Measurements from ENCODE around the gene SCAANT1. TPM values are rescaled to one million over a fixed set of nuclear protein-coding genes. Genes with fewer than 3 reads are reported as not detected.

The SCAANT1 gene
- total and polyA plus RNA-seq, 3 experiments from 2014 or later, result not detected

DNA sequence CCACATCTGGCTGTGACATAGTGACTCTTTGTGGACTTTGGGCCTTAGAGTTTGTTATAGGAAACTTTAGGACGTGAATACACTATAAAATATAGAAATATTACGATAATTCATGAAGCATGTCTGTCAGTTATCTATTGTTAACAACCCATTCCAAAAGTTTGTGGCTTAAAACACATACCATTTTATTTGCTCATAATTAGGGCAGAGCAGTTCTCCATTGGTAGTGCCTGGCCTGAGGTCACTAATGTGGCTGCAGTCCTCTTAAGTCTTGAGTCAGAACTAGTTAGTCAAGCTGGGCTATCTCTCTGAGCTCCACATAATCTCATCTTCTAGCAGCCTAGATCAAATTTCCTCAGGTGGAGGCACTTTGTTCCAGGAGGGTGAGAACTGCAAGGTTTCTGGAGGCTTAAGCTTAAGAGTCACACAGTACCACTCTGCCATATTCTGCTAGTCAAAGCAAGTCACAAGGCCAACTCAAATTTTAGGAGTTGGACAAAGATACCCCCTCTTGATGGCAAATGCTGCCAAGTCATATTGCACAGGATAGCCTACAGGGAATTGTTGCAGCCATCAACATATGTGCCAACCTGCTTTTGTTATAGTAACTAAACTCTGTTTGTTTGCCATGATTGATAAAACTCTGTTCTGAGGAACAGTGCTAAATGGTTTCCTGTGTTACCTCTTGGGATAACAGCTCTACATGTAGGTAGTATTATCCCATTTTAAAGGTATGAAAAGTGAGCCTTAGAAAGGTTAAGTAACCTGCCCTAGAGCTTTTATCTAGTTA lies 39.9 kb downstream of the SCAANT1 start:
- no peaks in the 10 kb centered on the region for H3K9me3 ChIP-seq (ENCODE audit: low read length)
- H3K27me3 ChIP-seq (ENCODE audit: insufficient read depth, low read length, poor library complexity, severe bottlenecking), result no peaks in the 10 kb centered on the region
- no peak overlapping the region for H3K4me3 Mint-ChIP-seq
- peaks cover 10% of the 10 kb centered on the region for H3K4me1 ChIP-seq (ENCODE audit: insufficient read depth, low read length)
- H3K36me3 ChIP-seq (ENCODE audit: insufficient read depth, low read length), result no peaks in the 10 kb centered on the region
- H3K27ac ChIP-seq (ENCODE audit: low read depth, low read length), result no peak overlapping the region
- H3K27ac Mint-ChIP-seq, result no peak overlapping the region
- H3K9me3 Mint-ChIP-seq, result no peaks in the 10 kb centered on the region
- no peaks in the 10 kb centered on the region for H3K27me3 Mint-ChIP-seq
- peaks cover 0 to 10% (median 4%) of the 10 kb centered on the region in 3 donors for H3K36me3 Mint-ChIP-seq
- H3K4me3 ChIP-seq (ENCODE audit: low read length), result no peak overlapping the region
- peaks cover 55 to 88% (median 88%) of the 10 kb centered on the region in 3 donors for H3K4me1 Mint-ChIP-seq
- ChIA-PET POLR2A (no interaction called here), CTCF (no interaction called here)
- DNase-seq, result no peak

DNA sequence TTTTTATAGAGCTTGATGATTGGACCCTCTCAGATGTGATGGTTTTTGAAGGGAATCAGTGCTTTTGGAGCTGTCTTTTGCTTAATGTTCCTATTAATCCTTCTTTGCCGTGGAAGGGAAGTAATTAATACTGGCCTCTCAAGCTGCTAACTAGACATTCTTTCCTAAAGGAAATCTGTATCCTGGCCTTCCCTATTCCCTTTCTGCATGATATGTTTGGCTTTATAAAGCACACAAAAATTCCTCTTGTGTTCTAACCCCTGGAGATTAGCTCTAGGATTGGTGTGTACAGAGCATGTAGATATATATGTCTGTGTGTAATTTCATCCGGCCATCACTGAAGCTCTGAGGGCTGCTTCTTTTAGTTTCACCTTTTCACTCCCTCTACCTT lies 41.6 kb downstream of the SCAANT1 start:
- H3K27ac Mint-ChIP-seq, result no peak overlapping the region
- H3K4me3 ChIP-seq (ENCODE audit: low read length), result no peak overlapping the region
- DNase-seq, result no peak
- no peak overlapping the region for H3K27ac ChIP-seq (ENCODE audit: low read depth, low read length)
- peaks cover 52 to 86% (median 85%) of the 10 kb centered on the region in 3 donors for H3K4me1 Mint-ChIP-seq
- peaks cover 11% of the 10 kb centered on the region for H3K4me1 ChIP-seq (ENCODE audit: insufficient read depth, low read length)
- peak overlapping the region in 1 of 7 donors; percentile 1 for H3K4me3 Mint-ChIP-seq
- CTCF ChIA-PET, result interaction anchor here (1.1 kb wide), 1 partner anchor 52 kb away, joined by 3 read pairs; the partner anchor contains the start of gene C3orf49
- peaks cover 0 to 15% (median 6%) of the 10 kb centered on the region in 3 donors for H3K36me3 Mint-ChIP-seq
- no peaks in the 10 kb centered on the region for H3K36me3 ChIP-seq (ENCODE audit: insufficient read depth, low read length)
- no peaks in the 10 kb centered on the region for H3K27me3 Mint-ChIP-seq
- H3K9me3 ChIP-seq (ENCODE audit: low read length), result no peaks in the 10 kb centered on the region
- POLR2A ChIA-PET, result interaction anchor here (1.6 kb wide), 1 partner anchor 41 kb away, joined by 5 read pairs; the partner anchor contains the start of gene SCAANT1
- H3K9me3 Mint-ChIP-seq, result no peaks in the 10 kb centered on the region
- no peaks in the 10 kb centered on the region for H3K27me3 ChIP-seq (ENCODE audit: insufficient read depth, low read length, poor library complexity, severe bottlenecking)

DNA sequence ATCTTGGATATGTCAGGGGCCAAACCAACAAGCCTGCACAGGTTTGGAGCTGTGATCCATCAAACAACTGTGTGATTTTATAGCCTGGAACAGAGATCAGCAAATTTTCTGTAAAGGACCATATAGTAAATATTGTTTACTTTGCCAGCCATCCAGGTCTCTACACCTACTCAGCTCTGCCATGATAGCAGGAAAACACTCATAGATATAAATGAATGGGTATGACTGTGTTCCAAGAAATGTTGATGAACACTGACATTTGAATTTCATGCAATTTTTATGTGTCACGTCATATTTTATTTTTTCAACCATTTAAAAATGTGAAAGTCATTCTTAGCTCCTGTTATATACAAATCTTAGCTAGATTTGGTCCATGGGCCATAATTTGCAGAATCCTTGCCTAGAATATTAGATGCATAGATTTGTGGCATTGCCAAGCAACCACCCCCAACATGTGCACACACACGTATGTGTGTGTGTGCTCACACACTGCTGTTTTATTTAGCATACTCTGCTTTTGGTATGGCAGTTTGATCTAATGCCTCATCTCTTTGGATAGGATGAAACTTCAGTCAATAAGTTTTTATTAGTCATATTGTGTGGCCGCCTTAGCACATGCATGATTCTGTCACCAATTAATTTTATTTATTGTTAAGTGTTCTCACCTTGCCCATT lies 42.1 kb downstream of the SCAANT1 start:
- Histone ChIP-seq H3K27me3 (ENCODE audit: insufficient read depth, low read length, poor library complexity, severe bottlenecking) (no peaks in the 10 kb centered on the region), H3K36me3 (ENCODE audit: insufficient read depth, low read length) (no peaks in the 10 kb centered on the region), H3K4me1 (ENCODE audit: insufficient read depth, low read length) (peaks cover 15% of the 10 kb centered on the region), H3K27ac (ENCODE audit: low read depth, low read length) (no peak overlapping the region), H3K9me3 (ENCODE audit: low read length) (no peaks in the 10 kb centered on the region), H3K4me3 (ENCODE audit: low read length) (no peak overlapping the region)
- ChIA-PET POLR2A (interaction anchor here (1.6 kb wide), 1 partner anchor 42 kb away, joined by 5 read pairs; the partner anchor contains the start of gene SCAANT1), CTCF (interaction anchor here (1.0 to 1.1 kb wide), 2 partner anchors 23 to 51 kb away, joined by 3 to 4 read pairs; partner anchors contain the start of gene C3orf49)
- H3K27me3 Mint-ChIP-seq, result no peaks in the 10 kb centered on the region
- H3K9me3 Mint-ChIP-seq, result no peaks in the 10 kb centered on the region
- H3K4me1 Mint-ChIP-seq, result peaks cover 50 to 85% (median 85%) of the 10 kb centered on the region in 3 donors
- H3K4me3 Mint-ChIP-seq, result no peak overlapping the region
- no peak for DNase-seq
- H3K36me3 Mint-ChIP-seq, result peaks cover 0 to 17% (median 4%) of the 10 kb centered on the region in 3 donors
- no peak overlapping the region for H3K27ac Mint-ChIP-seq

DNA sequence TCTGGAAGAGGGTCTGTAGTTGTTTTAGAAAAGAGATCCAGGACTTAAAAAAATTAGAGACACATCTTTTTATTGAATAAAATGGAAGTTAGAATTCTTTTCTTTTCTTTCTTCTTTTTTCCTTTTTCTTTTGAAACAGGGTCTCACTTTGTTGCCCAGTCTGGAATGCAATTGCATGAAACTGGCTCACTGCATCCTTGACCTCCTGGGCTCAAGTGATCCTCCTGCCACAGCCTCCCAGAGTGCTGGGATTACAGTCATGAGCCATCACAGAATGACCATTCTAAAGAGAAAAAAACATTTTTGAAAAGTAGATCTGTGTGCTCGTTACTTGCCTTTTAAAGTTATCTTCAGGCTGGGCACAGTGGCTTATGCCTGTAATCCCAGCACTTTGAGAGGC lies 45.0 kb downstream of the SCAANT1 start:
- peak overlapping the region in 2 of 7 donors; percentile 12 to 41 for H3K4me3 Mint-ChIP-seq
- ChIA-PET POLR2A (no interaction called here), CTCF (no interaction called here)
- no peaks in the 10 kb centered on the region for H3K9me3 ChIP-seq (ENCODE audit: low read length)
- peaks cover 0 to 5% of the 10 kb centered on the region in 2 donors for H3K27me3 Mint-ChIP-seq
- H3K36me3 ChIP-seq (ENCODE audit: insufficient read depth, low read length), result no peaks in the 10 kb centered on the region
- no peak overlapping the region for H3K4me3 ChIP-seq (ENCODE audit: low read length)
- H3K36me3 Mint-ChIP-seq, result peaks cover 0 to 27% (median 2%) of the 10 kb centered on the region in 3 donors
- no peaks in the 10 kb centered on the region for H3K27me3 ChIP-seq (ENCODE audit: insufficient read depth, low read length, poor library complexity, severe bottlenecking)
- no peak overlapping the region for H3K27ac ChIP-seq (ENCODE audit: low read depth, low read length)
- peaks cover 20% of the 10 kb centered on the region for H3K4me1 ChIP-seq (ENCODE audit: insufficient read depth, low read length)
- H3K4me1 Mint-ChIP-seq, result peaks cover 47 to 77% (median 76%) of the 10 kb centered on the region in 3 donors
- H3K9me3 Mint-ChIP-seq, result no peaks in the 10 kb centered on the region
- DNase-seq, result no peak
- peak overlapping the region in 3 of 8 donors; percentile 29 to 70 (median 50) for H3K27ac Mint-ChIP-seq

DNA sequence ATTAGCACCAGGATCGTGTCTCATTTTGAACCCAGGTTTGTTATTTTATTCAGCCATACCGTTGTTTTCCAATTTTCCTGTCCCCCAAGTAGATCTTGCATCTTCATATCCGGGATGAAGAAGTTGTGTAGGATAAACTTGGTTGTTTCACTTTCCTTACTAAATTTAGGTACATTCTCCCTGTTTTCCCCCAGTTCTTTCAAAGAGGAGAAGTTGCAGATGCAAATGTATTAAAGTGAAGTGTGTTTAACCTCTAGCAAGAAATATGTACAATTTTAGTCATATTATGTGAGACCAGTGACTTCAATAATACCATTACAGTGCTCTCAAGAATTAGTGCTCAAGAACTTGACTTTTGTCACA lies 47.2 kb downstream of the SCAANT1 start:
- ChIA-PET POLR2A (no interaction called here), CTCF (interaction anchor here (2.6 kb wide), 1 partner anchor 159 kb away, joined by 7 read pairs; no protein-coding TSS in a partner anchor)
- peak overlapping the region; percentile 91 to 97 (median 96) for H3K27ac Mint-ChIP-seq

DNA sequence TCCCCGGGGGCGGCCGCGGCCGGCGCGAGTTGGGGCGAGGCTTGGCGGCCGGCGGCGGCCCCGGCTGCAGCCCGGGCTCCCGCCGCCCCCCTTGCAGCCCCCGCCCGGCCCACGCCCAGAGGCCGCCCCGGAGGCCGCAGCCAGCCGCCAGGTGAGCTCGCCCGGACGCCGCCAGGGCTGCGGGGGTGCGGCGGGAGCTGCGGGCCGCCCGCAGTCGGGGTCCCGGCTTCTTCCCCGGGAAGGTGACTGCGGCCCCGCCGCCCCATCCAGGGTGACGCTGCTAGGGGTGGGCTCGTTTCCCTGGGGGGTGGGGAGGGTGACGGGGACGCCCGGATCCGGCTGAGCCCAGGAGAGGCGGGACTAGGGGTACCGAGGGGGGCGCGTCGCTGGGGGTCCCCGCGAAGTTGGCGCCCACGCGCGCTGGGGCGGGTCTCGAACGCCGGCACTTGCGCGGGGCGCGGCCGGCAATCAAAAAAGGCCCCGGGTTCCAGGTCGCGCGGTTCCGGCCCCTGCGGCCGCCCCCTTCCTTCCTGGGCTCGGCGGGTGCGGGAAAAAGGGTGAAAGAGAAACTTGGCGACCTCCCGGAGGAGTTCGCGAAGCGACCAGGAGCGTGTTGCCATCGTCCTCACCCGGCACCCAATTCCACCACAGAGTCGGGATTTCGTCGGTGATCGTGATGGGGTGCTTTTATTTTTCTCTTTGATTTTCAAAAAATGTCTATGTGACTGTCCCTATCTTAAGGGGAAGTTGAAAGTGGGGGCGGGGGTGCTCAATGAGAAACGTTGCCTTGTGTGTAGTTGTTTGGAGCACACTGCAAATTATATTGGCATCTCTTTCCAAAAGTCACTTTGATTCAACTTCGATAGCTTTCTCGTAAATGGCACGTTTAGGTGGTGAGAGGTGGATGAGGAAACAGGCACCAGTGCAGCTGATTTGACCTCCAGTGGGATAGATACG lies 47.9 kb downstream of the SCAANT1 start:
- DNase-seq, result peak; percentile 29 to 73 (median 46)

More for the DNA sequence above, 47.2 kb downstream of the SCAANT1 start:
- DNase-seq, result peak in 1 of 5 donors; percentile 5
- Histone ChIP-seq H3K9me3 (ENCODE audit: low read length) (no peaks in the 10 kb centered on the region), H3K4me3 (ENCODE audit: low read length) (peak overlapping the region; percentile 66), H3K27ac (ENCODE audit: low read depth, low read length) (peak overlapping the region; percentile 75), H3K4me1 (ENCODE audit: insufficient read depth, low read length) (peaks cover 22% of the 10 kb centered on the region), H3K27me3 (ENCODE audit: insufficient read depth, low read length, poor library complexity, severe bottlenecking) (no peaks in the 10 kb centered on the region), H3K36me3 (ENCODE audit: insufficient read depth, low read length) (no peaks in the 10 kb centered on the region)
- H3K4me1 Mint-ChIP-seq, result peaks cover 52 to 79% (median 77%) of the 10 kb centered on the region in 3 donors
- peaks cover 0 to 5% of the 10 kb centered on the region in 2 donors for H3K27me3 Mint-ChIP-seq
- H3K4me3 Mint-ChIP-seq, result peak overlapping the region; percentile 92 to 97 (median 95)
- H3K9me3 Mint-ChIP-seq, result no peaks in the 10 kb centered on the region
- peaks cover 0 to 27% (median 2%) of the 10 kb centered on the region in 3 donors for H3K36me3 Mint-ChIP-seq

More for the DNA sequence above, 47.9 kb downstream of the SCAANT1 start:
- H3K9me3 Mint-ChIP-seq, result no peaks in the 10 kb centered on the region
- H3K27me3 ChIP-seq (ENCODE audit: insufficient read depth, low read length, poor library complexity, severe bottlenecking), result no peaks in the 10 kb centered on the region
- H3K27ac ChIP-seq (ENCODE audit: low read depth, low read length), result peak overlapping the region; percentile 75
- POLR2A ChIA-PET, result interaction anchor here (1.0 to 1.4 kb wide), 2 partner anchors 10 to 159 kb away, joined by 4 to 6 read pairs; partner anchors contain the start of gene PSMD6
- no peaks in the 10 kb centered on the region for H3K9me3 ChIP-seq (ENCODE audit: low read length)
- H3K4me1 ChIP-seq (ENCODE audit: insufficient read depth, low read length), result peaks cover 22% of the 10 kb centered on the region
- peaks cover 0 to 27% (median 2%) of the 10 kb centered on the region in 3 donors for H3K36me3 Mint-ChIP-seq
- H3K4me3 Mint-ChIP-seq, result peak overlapping the region; percentile 92 to 97 (median 95)
- peaks cover 54 to 80% (median 74%) of the 10 kb centered on the region in 3 donors for H3K4me1 Mint-ChIP-seq
- H3K27me3 Mint-ChIP-seq, result peaks cover 0 to 5% of the 10 kb centered on the region in 2 donors
- H3K4me3 ChIP-seq (ENCODE audit: low read length), result peak overlapping the region; percentile 66
- CTCF ChIA-PET, result interaction anchor here (1.0 to 2.6 kb wide), 3 partner anchors 11 to 159 kb away, joined by 3 to 7 read pairs (median 3); no protein-coding TSS in a partner anchor
- H3K36me3 ChIP-seq (ENCODE audit: insufficient read depth, low read length), result no peaks in the 10 kb centered on the region
- peak overlapping the region; percentile 91 to 97 (median 96) for H3K27ac Mint-ChIP-seq
